ENCODE results near the gene FBXO31.
A peak's percentile ranks its signal among the peaks of the same experiment; 100 is the strongest.

The FBXO31 gene

GRCh38 chr16:87316923-87317749 is 66.4 kb downstream of the FBXO31 start, which contains the start of gene C16orf95 (continued):
- TF ChIP-seq TCF7L2 (IDR thresholded peaks at IDR 0.05; ENCODE audit: borderline replicate concordance, low read depth, low read length): no peak
- no peak for TF ChIP-seq ZNF791 (tag by site-specific recombination; IDR thresholded peaks at IDR 0.05)
- no peak for TF ChIP-seq FEZF1 (tag by site-specific recombination; IDR thresholded peaks at IDR 0.05)
- TF ChIP-seq ZBTB21 (tag by site-specific recombination; IDR thresholded peaks at IDR 0.05): no peak
- no peak for TF ChIP-seq ZNF155 (tag by site-specific recombination; IDR thresholded peaks at IDR 0.05)
- no peak for TF ChIP-seq SALL2 (tag by site-specific recombination; IDR thresholded peaks at IDR 0.05; ENCODE audit: borderline replicate concordance)
- TF ChIP-seq HOXA7 (CRISPR knock-in tag; IDR thresholded peaks at IDR 0.05; ENCODE audit: borderline replicate concordance): no peak
- peak; percentile 53; the same call in 1 of the 2 replicates for TF ChIP-seq ZNF785 (tag by site-specific recombination; IDR thresholded peaks at IDR 0.05)
- no peak for TF ChIP-seq ZNF148 (tag by site-specific recombination; IDR thresholded peaks at IDR 0.05; ENCODE audit: borderline replicate concordance)
- TF ChIP-seq ZNF658 (tag by site-specific recombination; IDR thresholded peaks at IDR 0.05): no peak
- no peak for TF ChIP-seq ZBTB49 (tag by site-specific recombination; IDR thresholded peaks at IDR 0.05; ENCODE audit: low read depth)
- no peak; the same call in 1 of the 2 replicates for TF ChIP-seq PRDM10 (tag by site-specific recombination; IDR thresholded peaks at IDR 0.05)
- no peak for TF ChIP-seq ZNF596 (tag by site-specific recombination; IDR thresholded peaks at IDR 0.05)
- TF ChIP-seq ZBTB1 (tag by site-specific recombination; IDR thresholded peaks at IDR 0.05): no peak
- TF ChIP-seq ZNF23 (tag by site-specific recombination; IDR thresholded peaks at IDR 0.05; ENCODE audit: borderline replicate concordance): no peak
- TF ChIP-seq ZNF398 (tag by site-specific recombination; IDR thresholded peaks at IDR 0.05): peak; percentile 73
- TF ChIP-seq HOXC10 (CRISPR knock-in tag; IDR thresholded peaks at IDR 0.05): no peak
- no peak for TF ChIP-seq ZNF169 (tag by site-specific recombination; IDR thresholded peaks at IDR 0.05)
- peak; percentile 87 for TF ChIP-seq CTCF (tag by site-specific recombination; IDR thresholded peaks at IDR 0.05)
- no peak for TF ChIP-seq ZNF670 (tag by site-specific recombination; IDR thresholded peaks at IDR 0.05; ENCODE audit: low read depth)
- no peak for TF ChIP-seq ZNF274 (IDR thresholded peaks at IDR 0.05; ENCODE audit: low read length)
- TF ChIP-seq ZNF274 (tag by site-specific recombination; IDR thresholded peaks at IDR 0.05; ENCODE audit: borderline replicate concordance): no peak
- no peak for TF ChIP-seq ZNF302 (tag by site-specific recombination; IDR thresholded peaks at IDR 0.05; ENCODE audit: low read depth)
- peak; percentile 25; the same call in 1 of the 2 replicates for TF ChIP-seq GLIS1 (tag by site-specific recombination; IDR thresholded peaks at IDR 0.05)
- no peak for TF ChIP-seq ZFP3 (tag by site-specific recombination; IDR thresholded peaks at IDR 0.05; ENCODE audit: low read depth)
- TF ChIP-seq ZNF335 (tag by site-specific recombination; conservative IDR thresholded peaks at IDR 0.05): peak; percentile 90

All from HEK293 (cell line).